ENCODE data around the gene ACAN. TPM values are rescaled to one million over a fixed set of nuclear protein-coding genes. Genes with fewer than 3 reads are reported as not detected.

The ACAN gene
- total RNA-seq, 4 donors from 2014 or later: 0.38 TPM; not detected in 3

GRCh38 chr15:88876573-88876972, 73.3 kb downstream of the ACAN start:
- Histone ChIP-seq H3K27me3 (no peaks in the 10 kb centered on the region), H3K4me3 (no peak overlapping the region), H3K36me3 (no peaks in the 10 kb centered on the region), H3K4me1 (no peaks in the 10 kb centered on the region), H3K9me3 (no peaks in the 10 kb centered on the region), H3K27ac (no peak overlapping the region)
- DNase-seq: no peak
- TF ChIP-seq POLR2A (IDR thresholded peaks at IDR 0.05): no peak
- TF ChIP-seq, protein P1, sequence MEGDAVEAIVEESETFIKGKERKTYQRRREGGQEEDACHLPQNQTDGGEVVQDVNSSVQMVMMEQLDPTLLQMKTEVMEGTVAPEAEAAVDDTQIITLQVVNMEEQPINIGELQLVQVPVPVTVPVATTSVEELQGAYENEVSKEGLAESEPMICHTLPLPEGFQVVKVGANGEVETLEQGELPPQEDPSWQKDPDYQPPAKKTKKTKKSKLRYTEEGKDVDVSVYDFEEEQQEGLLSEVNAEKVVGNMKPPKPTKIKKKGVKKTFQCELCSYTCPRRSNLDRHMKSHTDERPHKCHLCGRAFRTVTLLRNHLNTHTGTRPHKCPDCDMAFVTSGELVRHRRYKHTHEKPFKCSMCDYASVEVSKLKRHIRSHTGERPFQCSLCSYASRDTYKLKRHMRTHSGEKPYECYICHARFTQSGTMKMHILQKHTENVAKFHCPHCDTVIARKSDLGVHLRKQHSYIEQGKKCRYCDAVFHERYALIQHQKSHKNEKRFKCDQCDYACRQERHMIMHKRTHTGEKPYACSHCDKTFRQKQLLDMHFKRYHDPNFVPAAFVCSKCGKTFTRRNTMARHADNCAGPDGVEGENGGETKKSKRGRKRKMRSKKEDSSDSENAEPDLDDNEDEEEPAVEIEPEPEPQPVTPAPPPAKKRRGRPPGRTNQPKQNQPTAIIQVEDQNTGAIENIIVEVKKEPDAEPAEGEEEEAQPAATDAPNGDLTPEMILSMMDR (IDR thresholded peaks at IDR 0.05): no peak

DNA sequence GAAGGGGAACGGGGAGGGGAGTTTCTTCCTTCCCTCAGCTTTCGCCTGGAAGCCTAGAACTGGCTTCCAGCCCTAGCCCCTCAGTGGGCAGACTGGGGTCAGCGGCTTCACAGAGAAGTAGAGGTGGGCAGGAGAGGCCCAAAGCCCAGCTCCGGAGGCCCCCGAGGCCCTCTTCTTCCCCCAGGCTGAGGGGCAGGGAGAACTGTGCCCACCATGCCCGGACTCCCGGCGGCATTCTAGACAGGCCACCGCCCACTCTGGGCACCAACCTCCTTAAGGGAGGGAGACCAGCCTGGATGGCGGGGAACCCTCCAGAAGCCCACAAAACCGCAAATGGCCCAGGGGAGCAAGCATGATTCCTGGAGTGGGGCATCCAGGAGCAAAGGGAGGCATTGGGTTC, 74.2 kb downstream of the ACAN start:
- no peaks in the 10 kb centered on the region for H3K9me3 ChIP-seq
- H3K4me1 ChIP-seq: no peaks in the 10 kb centered on the region
- DNase-seq: no peak
- H3K4me3 ChIP-seq: no peak overlapping the region
- no peaks in the 10 kb centered on the region for H3K36me3 ChIP-seq
- no peak overlapping the region for H3K27ac ChIP-seq
- H3K27me3 ChIP-seq: no peaks in the 10 kb centered on the region
- TF ChIP-seq, protein P1 (IDR thresholded peaks at IDR 0.05): no peak
- TF ChIP-seq POLR2A (IDR thresholded peaks at IDR 0.05): no peak

GRCh38 chr15:88877906-88878305, 74.7 kb downstream of the ACAN start:
- DNase-seq: no peak
- Histone ChIP-seq H3K36me3 (no peaks in the 10 kb centered on the region), H3K9me3 (no peaks in the 10 kb centered on the region), H3K4me3 (no peak overlapping the region), H3K4me1 (no peaks in the 10 kb centered on the region), H3K27ac (no peak overlapping the region), H3K27me3 (no peaks in the 10 kb centered on the region)
- no peak for TF ChIP-seq POLR2A (IDR thresholded peaks at IDR 0.05)
- TF ChIP-seq, protein P1 (IDR thresholded peaks at IDR 0.05): no peak

GRCh38 chr15:88878720-88879184, 75.5 kb downstream of the ACAN start:
- H3K4me3 ChIP-seq: no peak overlapping the region
- H3K27ac ChIP-seq: no peak overlapping the region
- no peaks in the 10 kb centered on the region for H3K27me3 ChIP-seq
- TF ChIP-seq, protein P1 (IDR thresholded peaks at IDR 0.05): peak in 3 of 6 experiments; percentile 29 to 35 (median 33)
- no peak for TF ChIP-seq POLR2A (IDR thresholded peaks at IDR 0.05)
- DNase-seq: peak in 1 of 3 donors; percentile 53
- H3K9me3 ChIP-seq: no peaks in the 10 kb centered on the region
- H3K36me3 ChIP-seq: no peaks in the 10 kb centered on the region
- H3K4me1 ChIP-seq: no peaks in the 10 kb centered on the region

- TF ChIP-seq POLR2A (IDR thresholded peaks at IDR 0.05): no peak
- TF ChIP-seq, protein P1 (IDR thresholded peaks at IDR 0.05): no peak
- Histone ChIP-seq H3K4me1 (no peaks in the 10 kb centered on the region), H3K9me3 (no peaks in the 10 kb centered on the region), H3K36me3 (no peaks in the 10 kb centered on the region), H3K27ac (no peak overlapping the region), H3K4me3 (no peak overlapping the region), H3K27me3 (no peaks in the 10 kb centered on the region)
- no peak for DNase-seq
These were observed 77.9 kb downstream of the ACAN start for GRCh38 chr15:88880944-88881740.
